ENCODE results near the gene CTSA.

DNA sequence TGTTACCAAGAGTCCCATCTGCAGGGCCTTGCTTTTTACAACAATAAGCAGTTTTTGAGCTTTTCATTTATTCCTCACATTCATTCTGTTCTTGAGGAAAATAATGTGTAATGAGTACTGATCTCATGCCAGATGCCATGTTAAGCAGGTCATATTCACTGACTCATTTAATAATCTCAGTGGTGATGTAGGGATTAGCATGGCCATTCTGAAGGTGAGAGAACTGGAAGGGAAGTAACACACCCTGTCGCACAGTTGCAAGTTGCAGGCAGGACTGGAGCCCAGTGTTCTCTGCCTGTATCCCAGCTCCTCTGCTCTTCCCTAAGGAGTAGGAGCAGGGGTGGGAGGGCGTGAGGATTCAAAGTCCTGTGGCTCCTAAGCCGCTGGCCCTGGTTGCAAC, 48.9 kb downstream of the CTSA start:
- TF ChIP-seq POLR2AphosphoS5 (IDR thresholded peaks at IDR 0.05; ENCODE audit: low read depth, low read length) = no peak
- TF ChIP-seq, protein P1, sequence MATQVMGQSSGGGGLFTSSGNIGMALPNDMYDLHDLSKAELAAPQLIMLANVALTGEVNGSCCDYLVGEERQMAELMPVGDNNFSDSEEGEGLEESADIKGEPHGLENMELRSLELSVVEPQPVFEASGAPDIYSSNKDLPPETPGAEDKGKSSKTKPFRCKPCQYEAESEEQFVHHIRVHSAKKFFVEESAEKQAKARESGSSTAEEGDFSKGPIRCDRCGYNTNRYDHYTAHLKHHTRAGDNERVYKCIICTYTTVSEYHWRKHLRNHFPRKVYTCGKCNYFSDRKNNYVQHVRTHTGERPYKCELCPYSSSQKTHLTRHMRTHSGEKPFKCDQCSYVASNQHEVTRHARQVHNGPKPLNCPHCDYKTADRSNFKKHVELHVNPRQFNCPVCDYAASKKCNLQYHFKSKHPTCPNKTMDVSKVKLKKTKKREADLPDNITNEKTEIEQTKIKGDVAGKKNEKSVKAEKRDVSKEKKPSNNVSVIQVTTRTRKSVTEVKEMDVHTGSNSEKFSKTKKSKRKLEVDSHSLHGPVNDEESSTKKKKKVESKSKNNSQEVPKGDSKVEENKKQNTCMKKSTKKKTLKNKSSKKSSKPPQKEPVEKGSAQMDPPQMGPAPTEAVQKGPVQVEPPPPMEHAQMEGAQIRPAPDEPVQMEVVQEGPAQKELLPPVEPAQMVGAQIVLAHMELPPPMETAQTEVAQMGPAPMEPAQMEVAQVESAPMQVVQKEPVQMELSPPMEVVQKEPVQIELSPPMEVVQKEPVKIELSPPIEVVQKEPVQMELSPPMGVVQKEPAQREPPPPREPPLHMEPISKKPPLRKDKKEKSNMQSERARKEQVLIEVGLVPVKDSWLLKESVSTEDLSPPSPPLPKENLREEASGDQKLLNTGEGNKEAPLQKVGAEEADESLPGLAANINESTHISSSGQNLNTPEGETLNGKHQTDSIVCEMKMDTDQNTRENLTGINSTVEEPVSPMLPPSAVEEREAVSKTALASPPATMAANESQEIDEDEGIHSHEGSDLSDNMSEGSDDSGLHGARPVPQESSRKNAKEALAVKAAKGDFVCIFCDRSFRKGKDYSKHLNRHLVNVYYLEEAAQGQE (IDR thresholded peaks at IDR 0.05; ENCODE audit: insufficient read depth in 1 of 2, low read depth in 2 of 2, low read length in 2 of 2) = no peak
- no peak for TF ChIP-seq SIN3A (IDR thresholded peaks at IDR 0.05; ENCODE audit: borderline replicate concordance, insufficient read depth, low read length)
- no peak for TF ChIP-seq TAF1 (IDR thresholded peaks at IDR 0.05; ENCODE audit: borderline replicate concordance, insufficient read depth, low read length)
- TF ChIP-seq FOXP2 (optimal IDR thresholded peaks at IDR 0.05; ENCODE audit: borderline replicate concordance, extremely low read depth, extremely low read length, insufficient read depth) = no peak

Data from PFSK-1 (cell line).